Parathyroid adenoma (tissue), 2 donors: Measurements from ENCODE around the gene ACTL8.

Experiments
- H2AFZ ChIP-seq: fragments of 300-600 bp; sonication (generic); one replicate; pipeline ENCODE4 v1.7.0; 2017; ENCODE audit warnings: antibody characterized with exemption, mild to moderate bottlenecking
- H3K27ac ChIP-seq: fragments of 300-600 bp; sonication (generic); one replicate; pipeline ENCODE4 v1.7.0; 2017
- H3K27me3 ChIP-seq: fragments of 300-600 bp; sonication (generic); one replicate; pipeline ENCODE4 v1.7.0; 2017; ENCODE audit warnings: low read length; ENCODE audit not compliant: control insufficient read depth, insufficient read depth
- H3K36me3 ChIP-seq: fragments of 300-600 bp; sonication (generic); one replicate; pipeline ENCODE4 v1.7.0; 2017; ENCODE audit warnings: low read length; ENCODE audit not compliant: control insufficient read depth, insufficient read depth
- H3K4me1 ChIP-seq: fragments of 300-600 bp; sonication (generic); one replicate; pipeline ENCODE4 v1.7.0; 2017; ENCODE audit warnings: control low read depth
- H3K4me2 ChIP-seq: fragments of 300-600 bp; sonication (generic); one replicate; pipeline ENCODE4 v1.7.0; 2017; ENCODE audit warnings: low read length
- H3K4me3 ChIP-seq: fragments of 300-600 bp; sonication (generic); one replicate; pipeline ENCODE4 v1.7.0; 2017; ENCODE audit warnings: low read depth, low read length
- H3K79me2 ChIP-seq: fragments of 300-600 bp; sonication (generic); one replicate; pipeline ENCODE4 v1.7.0; 2017; ENCODE audit warnings: control low read depth
- H3K9ac ChIP-seq: fragments of 300-600 bp; sonication (generic); one replicate; pipeline ENCODE4 v1.7.0; 2017; ENCODE audit warnings: mild to moderate bottlenecking
- H3K9me3 ChIP-seq: fragments of 300-600 bp; sonication (generic); one replicate; pipeline ENCODE4 v1.7.0; 2017; ENCODE audit warnings: low read length; ENCODE audit not compliant: control insufficient read depth
- CTCF ChIP-seq: fragments of 300-600 bp; sonication (generic); IDR thresholded peaks from one replicate; pipeline ENCODE4 v1.7.0; 2017; ENCODE audit warnings: antibody characterized with exemption, mild to moderate bottlenecking
- donor health status: primary hyperparathyroidism.

Gene ACTL8

GRCh38 chr1:17733661-17734060 lies 21.5 kb upstream of the ACTL8 start:
- no peak overlapping the region for H3K4me3 ChIP-seq
- H3K4me2 ChIP-seq: no peak overlapping the region
- no peaks in the 10 kb centered on the region for H3K27me3 ChIP-seq
- no peaks in the 10 kb centered on the region for H3K36me3 ChIP-seq
- no peaks in the 10 kb centered on the region for H3K4me1 ChIP-seq
- no peak overlapping the region for H2AFZ ChIP-seq
- no peak overlapping the region for H3K9ac ChIP-seq
- H3K9me3 ChIP-seq: no peaks in the 10 kb centered on the region
- no peak overlapping the region for H3K27ac ChIP-seq
- no peak for TF ChIP-seq CTCF
- H3K79me2 ChIP-seq: no peaks in the 10 kb centered on the region

- no peaks in the 10 kb centered on the region for H3K4me1 ChIP-seq
- no peaks in the 10 kb centered on the region for H3K27me3 ChIP-seq
- no peak overlapping the region for H3K4me2 ChIP-seq
- TF ChIP-seq CTCF: no peak
- no peaks in the 10 kb centered on the region for H3K36me3 ChIP-seq
- no peak overlapping the region for H3K27ac ChIP-seq
- H3K9ac ChIP-seq: no peak overlapping the region
- no peaks in the 10 kb centered on the region for H3K79me2 ChIP-seq
- H3K9me3 ChIP-seq: no peaks in the 10 kb centered on the region
- no peak overlapping the region for H3K4me3 ChIP-seq
- H2AFZ ChIP-seq: no peak overlapping the region
Measured at GRCh38 chr1:17734609-17735008, 20.5 kb upstream of the ACTL8 start.

GRCh38 chr1:17735348-17735747 lies 19.8 kb upstream of the ACTL8 start:
- Histone ChIP-seq H3K27ac (no peak overlapping the region), H3K36me3 (no peaks in the 10 kb centered on the region), H3K79me2 (no peaks in the 10 kb centered on the region), H2AFZ (no peak overlapping the region), H3K4me3 (no peak overlapping the region), H3K9me3 (no peaks in the 10 kb centered on the region), H3K4me1 (no peaks in the 10 kb centered on the region), H3K9ac (no peak overlapping the region), H3K27me3 (no peaks in the 10 kb centered on the region), H3K4me2 (no peak overlapping the region)
- no peak for TF ChIP-seq CTCF

- H2AFZ ChIP-seq: no peak overlapping the region
Measured at GRCh38 chr1:17735793-17736192, 19.3 kb upstream of the ACTL8 start.

More at GRCh38 chr1:17735793-17736192, 19.3 kb upstream of the ACTL8 start:
- Histone ChIP-seq H3K9me3 (no peaks in the 10 kb centered on the region), H3K79me2 (no peaks in the 10 kb centered on the region), H3K4me1 (no peaks in the 10 kb centered on the region), H3K27me3 (no peaks in the 10 kb centered on the region), H3K9ac (no peak overlapping the region), H3K36me3 (no peaks in the 10 kb centered on the region), H3K4me3 (no peak overlapping the region), H3K27ac (no peak overlapping the region), H3K4me2 (no peak overlapping the region)
- no peak for TF ChIP-seq CTCF
